Activated naive CD8-positive, alpha-beta T cell treated with anti-CD3 and anti-CD28 coated beads, Interleukin-2, amount 50 U/mL, for 24 hours (primary cell): ENCODE results near the gene PHACTR1.
A peak's percentile ranks its signal among the peaks of the same experiment; 100 is the strongest.

Experiments used
- ATAC-seq: fragments of 150-1000 bp; cut with Tn5 transposase; one replicate; pipeline ENCODE4 v1.10.0; 2021
- DNase-seq: peaks from one replicate; pipeline ENCODE4 v3.0.0; 2021
- H3K27ac Mint-ChIP-seq: one replicate; pipeline ENCODE4 v1.8.0; 2021; ENCODE audit warnings: mild to moderate bottlenecking, mixed read lengths
- H3K27me3 Mint-ChIP-seq: one replicate; pipeline ENCODE4 v1.8.0; 2021; ENCODE audit warnings: mixed read lengths
- H3K36me3 Mint-ChIP-seq: one replicate; pipeline ENCODE4 v1.8.0; 2021; ENCODE audit warnings: low read depth, mixed read lengths
- H3K4me1 Mint-ChIP-seq: one replicate; pipeline ENCODE4 v1.8.0; 2021; ENCODE audit warnings: mixed read lengths
- H3K4me3 Mint-ChIP-seq: one replicate; pipeline ENCODE4 v1.8.0; 2021; ENCODE audit warnings: mild to moderate bottlenecking, moderate library complexity, mixed read lengths
- H3K9me3 Mint-ChIP-seq: one replicate; pipeline ENCODE4 v1.8.0; 2021; ENCODE audit warnings: mixed read lengths

PHACTR1 gene

GRCh38 chr6:12962987-12963386 lies 246.4 kb downstream of the PHACTR1 start:
- peaks cover 31% of the 10 kb centered on the region for H3K27me3 Mint-ChIP-seq
- H3K27ac Mint-ChIP-seq: no peak overlapping the region
- H3K4me3 Mint-ChIP-seq: no peak overlapping the region
- peaks cover 10% of the 10 kb centered on the region for H3K4me1 Mint-ChIP-seq
- DNase-seq: no peak
- H3K36me3 Mint-ChIP-seq: no peaks in the 10 kb centered on the region
- H3K9me3 Mint-ChIP-seq: no peaks in the 10 kb centered on the region
- no peak for ATAC-seq

GRCh38 chr6:12963567-12963966 lies 247.0 kb downstream of the PHACTR1 start:
- no peaks in the 10 kb centered on the region for H3K36me3 Mint-ChIP-seq
- no peak overlapping the region for H3K27ac Mint-ChIP-seq
- no peak for ATAC-seq
- H3K9me3 Mint-ChIP-seq: no peaks in the 10 kb centered on the region
- H3K4me1 Mint-ChIP-seq: peaks cover 5% of the 10 kb centered on the region
- H3K4me3 Mint-ChIP-seq: no peak overlapping the region
- no peak for DNase-seq
- peaks cover 27% of the 10 kb centered on the region for H3K27me3 Mint-ChIP-seq

- Mint-ChIP-seq H3K36me3 (no peaks in the 10 kb centered on the region), H3K27me3 (peaks cover 25% of the 10 kb centered on the region), H3K9me3 (no peaks in the 10 kb centered on the region), H3K4me3 (no peak overlapping the region), H3K27ac (no peak overlapping the region), H3K4me1 (peaks cover 5% of the 10 kb centered on the region)
- DNase-seq (no peak), ATAC-seq (no peak)
Measured at GRCh38 chr6:12967686-12968085, 251.1 kb downstream of the PHACTR1 start.

DNA sequence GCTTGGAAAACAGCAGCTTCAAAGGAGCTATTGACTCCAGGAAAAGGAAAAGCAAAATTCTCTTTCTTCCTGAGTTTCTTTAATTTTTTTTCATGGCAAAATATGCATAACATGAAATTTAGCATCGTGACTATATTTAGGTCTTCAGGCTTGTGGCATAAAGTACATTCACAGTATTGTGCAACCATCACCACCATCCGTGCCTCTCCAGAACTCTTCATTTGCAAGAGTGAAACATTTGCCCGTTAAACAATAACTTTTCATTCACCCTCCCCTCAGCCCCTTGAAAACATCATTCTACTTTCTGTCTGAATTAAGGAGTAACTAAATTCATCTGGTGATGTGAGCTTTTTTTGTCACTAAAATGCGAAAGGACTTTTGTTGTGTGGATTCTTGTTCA lies 251.7 kb downstream of the PHACTR1 start:
- Mint-ChIP-seq H3K4me1 (no peaks in the 10 kb centered on the region), H3K36me3 (no peaks in the 10 kb centered on the region), H3K27ac (no peak overlapping the region), H3K4me3 (no peak overlapping the region), H3K9me3 (no peaks in the 10 kb centered on the region), H3K27me3 (peaks cover 22% of the 10 kb centered on the region)
- ATAC-seq (no peak), DNase-seq (no peak)

GRCh38 chr6:12968839-12969558 lies 252.4 kb downstream of the PHACTR1 start:
- Mint-ChIP-seq H3K4me1 (no peaks in the 10 kb centered on the region), H3K4me3 (no peak overlapping the region), H3K36me3 (no peaks in the 10 kb centered on the region), H3K27me3 (peaks cover 22% of the 10 kb centered on the region), H3K9me3 (no peaks in the 10 kb centered on the region), H3K27ac (no peak overlapping the region)
- ATAC-seq (no peak), DNase-seq (no peak)

DNA sequence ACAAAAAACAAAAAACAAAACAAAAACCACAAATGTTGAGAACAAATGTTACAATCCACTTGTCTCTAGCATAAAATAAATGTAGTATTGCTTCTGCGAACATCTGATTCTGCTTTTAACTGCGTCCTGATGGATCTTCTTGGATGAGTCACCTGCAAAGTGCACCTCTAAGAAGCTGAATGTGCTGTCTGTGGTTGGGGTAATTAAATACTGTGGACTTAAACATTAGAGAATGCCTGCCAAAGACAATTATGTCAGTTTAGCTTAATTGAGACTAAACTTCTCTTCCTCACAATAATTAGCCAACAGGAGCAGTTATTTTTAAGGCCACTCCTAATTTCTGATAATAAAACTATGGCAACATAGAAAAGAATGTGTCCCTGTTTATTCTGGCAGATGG lies 253.4 kb downstream of the PHACTR1 start:
- Mint-ChIP-seq H3K4me1 (no peaks in the 10 kb centered on the region), H3K9me3 (no peaks in the 10 kb centered on the region), H3K27ac (no peak overlapping the region), H3K27me3 (peaks cover 21% of the 10 kb centered on the region), H3K4me3 (no peak overlapping the region), H3K36me3 (no peaks in the 10 kb centered on the region)
- ATAC-seq (no peak), DNase-seq (no peak)

GRCh38 chr6:12973386-12973785 lies 256.8 kb downstream of the PHACTR1 start:
- Mint-ChIP-seq H3K27ac (no peak overlapping the region), H3K9me3 (no peaks in the 10 kb centered on the region), H3K4me3 (no peak overlapping the region), H3K27me3 (peaks cover 9% of the 10 kb centered on the region), H3K4me1 (no peaks in the 10 kb centered on the region), H3K36me3 (no peaks in the 10 kb centered on the region)
- DNase-seq: no peak
- ATAC-seq: no peak

GRCh38 chr6:12974551-12974950 lies 258.0 kb downstream of the PHACTR1 start:
- no peak overlapping the region for H3K27ac Mint-ChIP-seq
- DNase-seq (no peak), ATAC-seq (no peak)
- H3K9me3 Mint-ChIP-seq: no peaks in the 10 kb centered on the region
- H3K36me3 Mint-ChIP-seq: no peaks in the 10 kb centered on the region
- peaks cover 5% of the 10 kb centered on the region for H3K27me3 Mint-ChIP-seq
- H3K4me1 Mint-ChIP-seq: no peaks in the 10 kb centered on the region
- no peak overlapping the region for H3K4me3 Mint-ChIP-seq

- Mint-ChIP-seq H3K36me3 (no peaks in the 10 kb centered on the region), H3K9me3 (no peaks in the 10 kb centered on the region), H3K27ac (no peak overlapping the region), H3K27me3 (peaks cover 4% of the 10 kb centered on the region), H3K4me1 (no peaks in the 10 kb centered on the region), H3K4me3 (no peak overlapping the region)
- no peak for DNase-seq
- no peak for ATAC-seq
Measured at GRCh38 chr6:12976366-12976765, 259.8 kb downstream of the PHACTR1 start.

DNA sequence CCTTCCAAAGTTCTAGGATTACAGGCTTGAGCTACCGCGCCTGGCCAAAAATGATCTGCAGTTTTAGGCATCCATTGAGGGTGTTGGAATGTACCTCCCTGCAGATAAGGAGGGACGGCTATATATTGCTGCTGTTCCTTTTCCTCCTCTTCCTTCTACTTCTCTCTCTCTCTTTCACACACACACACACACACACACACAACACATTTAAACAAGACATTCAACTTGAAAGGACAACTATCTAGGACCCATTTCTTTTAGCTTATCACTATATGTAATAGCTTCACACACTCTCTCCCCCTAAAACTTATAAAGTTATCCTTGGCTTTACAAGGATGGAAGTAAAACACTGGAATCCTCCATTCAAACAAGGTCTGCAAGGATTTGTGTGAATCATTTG lies 260.6 kb downstream of the PHACTR1 start:
- no peaks in the 10 kb centered on the region for H3K4me1 Mint-ChIP-seq

GRCh38 chr6:12977806-12978205 lies 261.2 kb downstream of the PHACTR1 start:
- no peak for ATAC-seq
- DNase-seq: no peak
- no peak overlapping the region for H3K27ac Mint-ChIP-seq
- H3K9me3 Mint-ChIP-seq: peaks cover 5% of the 10 kb centered on the region
- H3K27me3 Mint-ChIP-seq: peaks cover 4% of the 10 kb centered on the region
- no peaks in the 10 kb centered on the region for H3K4me1 Mint-ChIP-seq
- H3K36me3 Mint-ChIP-seq: no peaks in the 10 kb centered on the region
- no peak overlapping the region for H3K4me3 Mint-ChIP-seq

More for the DNA sequence above, 260.6 kb downstream of the PHACTR1 start:
- no peak for ATAC-seq
- no peak for DNase-seq
- Mint-ChIP-seq H3K4me3 (no peak overlapping the region), H3K27ac (no peak overlapping the region), H3K27me3 (peaks cover 4% of the 10 kb centered on the region), H3K36me3 (no peaks in the 10 kb centered on the region), H3K9me3 (peaks cover 4% of the 10 kb centered on the region)

GRCh38 chr6:12980741-12981140 lies 264.2 kb downstream of the PHACTR1 start:
- ATAC-seq: no peak
- Mint-ChIP-seq H3K27ac (no peak overlapping the region), H3K4me3 (no peak overlapping the region), H3K4me1 (no peaks in the 10 kb centered on the region), H3K9me3 (peaks cover 10% of the 10 kb centered on the region), H3K27me3 (peaks cover 2% of the 10 kb centered on the region), H3K36me3 (no peaks in the 10 kb centered on the region)
- no peak for DNase-seq

GRCh38 chr6:12984776-12985175 lies 268.2 kb downstream of the PHACTR1 start:
- Mint-ChIP-seq H3K4me1 (no peaks in the 10 kb centered on the region), H3K27ac (no peak overlapping the region), H3K27me3 (no peaks in the 10 kb centered on the region), H3K4me3 (no peak overlapping the region), H3K9me3 (peaks cover 10% of the 10 kb centered on the region), H3K36me3 (no peaks in the 10 kb centered on the region)
- ATAC-seq (no peak), DNase-seq (no peak)

GRCh38 chr6:12987783-12988182 lies 271.2 kb downstream of the PHACTR1 start:
- Mint-ChIP-seq H3K27me3 (peaks cover 2% of the 10 kb centered on the region), H3K4me1 (no peaks in the 10 kb centered on the region), H3K27ac (no peak overlapping the region), H3K36me3 (no peaks in the 10 kb centered on the region), H3K4me3 (no peak overlapping the region), H3K9me3 (peaks cover 5% of the 10 kb centered on the region)
- DNase-seq (no peak), ATAC-seq (no peak)

GRCh38 chr6:12990162-12990561 lies 273.6 kb downstream of the PHACTR1 start:
- Mint-ChIP-seq H3K27ac (no peak overlapping the region), H3K9me3 (peaks cover 17% of the 10 kb centered on the region), H3K27me3 (peaks cover 10% of the 10 kb centered on the region), H3K36me3 (peaks cover 1% of the 10 kb centered on the region), H3K4me3 (no peak overlapping the region), H3K4me1 (no peaks in the 10 kb centered on the region)
- DNase-seq: no peak
- ATAC-seq: peak; percentile 15

GRCh38 chr6:12991435-12991834 lies 274.9 kb downstream of the PHACTR1 start:
- H3K27ac Mint-ChIP-seq: no peak overlapping the region
- ATAC-seq: no peak
- H3K4me3 Mint-ChIP-seq: no peak overlapping the region
- DNase-seq: no peak
- H3K9me3 Mint-ChIP-seq: peaks cover 17% of the 10 kb centered on the region
- H3K4me1 Mint-ChIP-seq: no peaks in the 10 kb centered on the region
- peaks cover 10% of the 10 kb centered on the region for H3K27me3 Mint-ChIP-seq
- peaks cover 1% of the 10 kb centered on the region for H3K36me3 Mint-ChIP-seq
